Endothelial cell of hepatic sinusoid (primary cell): ENCODE results near the gene PCYT2.

Experiments
- in situ Hi-C: cut with HindIII; loops from 2 replicates; pipeline ENCODE4 v1.10.0; 2017; ENCODE audit warnings: low sequenced_read_pairs

Gene PCYT2

GRCh38 chr17:81858967-81859905 is 52.0 kb downstream of the PCYT2 start:
- in situ Hi-C loops, result no loop called here

DNA sequence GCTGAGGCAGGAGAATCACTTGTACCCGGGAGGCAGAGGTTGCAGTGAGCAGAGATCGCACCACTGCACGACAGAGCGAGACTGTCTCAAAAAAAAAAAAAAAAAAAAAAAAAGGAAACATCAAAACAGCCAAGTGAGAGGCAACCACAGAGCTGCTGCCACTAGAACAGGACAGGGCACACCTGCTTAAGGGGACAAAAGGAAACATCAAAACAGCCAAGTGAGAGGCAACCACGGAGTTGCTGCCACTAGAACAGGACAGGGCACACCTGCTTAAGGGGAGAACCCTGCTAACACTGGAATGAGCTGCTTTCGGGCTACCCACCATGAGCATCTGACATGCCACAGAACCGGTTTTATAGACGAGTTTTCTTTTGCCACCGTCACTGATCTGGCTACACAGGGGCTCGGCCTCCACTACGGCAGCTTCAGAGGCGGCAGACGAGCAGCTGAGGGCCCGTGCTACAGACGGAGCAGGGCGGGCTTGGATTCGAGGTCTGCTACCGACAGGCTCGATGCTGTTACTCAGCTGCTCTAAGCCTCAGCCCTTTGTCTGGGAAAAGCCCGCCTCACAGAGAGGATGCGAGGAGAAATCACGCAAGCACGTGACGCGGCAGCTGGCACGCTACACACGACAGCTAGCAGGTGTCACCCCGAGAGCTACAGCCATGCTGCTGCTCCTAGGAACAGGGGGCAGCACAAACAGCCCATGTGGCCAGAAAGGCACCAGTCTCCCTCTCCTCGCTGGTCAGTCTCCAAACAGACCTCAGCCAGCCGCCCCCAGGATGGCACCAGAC is 52.8 kb downstream of the PCYT2 start:
- in situ Hi-C loops, result no loop called here

GRCh38 chr17:81854974-81855774 is 56.0 kb downstream of the PCYT2 start:
- in situ Hi-C loops, result no loop called here

- in situ Hi-C loops, result no loop called here
These were observed 59.0 kb downstream of the PCYT2 start for GRCh38 chr17:81852237-81852636.

- in situ Hi-C loops, result no loop called here
These were observed 59.8 kb downstream of the PCYT2 start for GRCh38 chr17:81851423-81851822.
